RWPE2 (cell line): ENCODE data around the gene GAPDHS.

ENCODE experiments used
- ATAC-seq: fragments of 200-7000 bp; cut with Tn5 transposase; 3 replicates; pipeline ENCODE4 v1.9.1; 2021; ENCODE audit warnings: low read depth
- DNase-seq: peaks from one replicate; pipeline ENCODE4 v3.0.0-alpha.2; 2020; ENCODE audit warnings: low spot score
- H3K27ac ChIP-seq: fragments of 450-650 bp; 2 replicates; pipeline ENCODE4 v1.5.1; 2017; ENCODE audit warnings: mild to moderate bottlenecking; ENCODE audit not compliant: poor library complexity, severe bottlenecking
- H3K27me3 ChIP-seq: fragments of 250-450 bp; sonication (Bioruptor Pico); 2 replicates; pipeline ENCODE4 v1.5.1; 2021; ENCODE audit warnings: mild to moderate bottlenecking, moderate library complexity; ENCODE audit not compliant: insufficient read depth, poor library complexity, severe bottlenecking
- H3K36me3 ChIP-seq: fragments of 250-450 bp; sonication (Bioruptor Pico); 2 replicates; pipeline ENCODE4 v1.5.1; 2020; ENCODE audit warnings: low read depth, mild to moderate bottlenecking, moderate library complexity
- H3K4me1 ChIP-seq: fragments of 250-450 bp; sonication (Bioruptor Pico); 2 replicates; pipeline ENCODE4 v1.5.1; 2021; ENCODE audit warnings: mild to moderate bottlenecking, moderate library complexity; ENCODE audit not compliant: insufficient read depth, poor library complexity, severe bottlenecking
- H3K4me3 ChIP-seq: fragments of 250-450 bp; sonication (Bioruptor Pico); 2 replicates; pipeline ENCODE4 v1.5.1; 2021; ENCODE audit warnings: mild to moderate bottlenecking, moderate library complexity; ENCODE audit not compliant: severe bottlenecking
- H3K9me3 ChIP-seq: fragments of 250-450 bp; sonication (Bioruptor Pico); 2 replicates; pipeline ENCODE4 v1.5.1; 2021; ENCODE audit warnings: mild to moderate bottlenecking, moderate library complexity; ENCODE audit not compliant: severe bottlenecking
- CTCF ChIP-seq: fragments of 450-650 bp; IDR thresholded peaks from one replicate; pipeline ENCODE4 v1.5.1; 2017; ENCODE audit warnings: mild to moderate bottlenecking, moderate library complexity; ENCODE audit not compliant: poor library complexity, severe bottlenecking

Gene GAPDHS

DNA sequence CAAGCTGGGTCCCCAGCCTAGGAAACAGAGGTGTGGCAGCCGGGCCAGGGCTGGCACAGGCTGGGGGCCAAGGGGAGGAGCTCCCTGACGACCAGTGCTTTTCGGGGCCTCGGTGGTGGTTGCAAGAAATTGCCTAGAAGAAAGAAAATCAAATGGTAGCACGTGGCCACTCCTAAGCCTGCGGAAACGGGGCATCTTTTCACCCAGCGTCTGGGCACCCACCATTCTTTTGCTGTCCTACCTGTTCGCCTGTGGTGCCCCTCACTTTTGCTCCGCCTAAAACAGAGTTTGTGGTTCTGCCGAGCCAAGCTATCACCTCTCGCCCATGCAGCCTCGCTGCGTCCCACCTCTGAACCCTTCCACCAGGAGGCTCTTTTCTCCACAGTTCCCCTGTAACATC lies 35.9 kb upstream of the GAPDHS start:
- H3K36me3 ChIP-seq = peaks cover 43% of the 10 kb centered on the region
- no peak for TF ChIP-seq CTCF
- H3K27me3 ChIP-seq = peaks cover 6% of the 10 kb centered on the region
- H3K4me3 ChIP-seq = no peak overlapping the region
- H3K27ac ChIP-seq = no peak overlapping the region
- no peaks in the 10 kb centered on the region for H3K9me3 ChIP-seq
- H3K4me1 ChIP-seq = no peaks in the 10 kb centered on the region
- no peak for DNase-seq
- ATAC-seq = no peak

GRCh38 chr19:35498220-35498619 lies 35.0 kb upstream of the GAPDHS start:
- no peak overlapping the region for H3K27ac ChIP-seq
- H3K4me1 ChIP-seq = no peaks in the 10 kb centered on the region
- no peaks in the 10 kb centered on the region for H3K9me3 ChIP-seq
- TF ChIP-seq CTCF = no peak
- DNase-seq = no peak
- peaks cover 2% of the 10 kb centered on the region for H3K27me3 ChIP-seq
- peaks cover 45% of the 10 kb centered on the region for H3K36me3 ChIP-seq
- ATAC-seq = no peak
- no peak overlapping the region for H3K4me3 ChIP-seq

GRCh38 chr19:35498984-35499527 lies 34.2 kb upstream of the GAPDHS start:
- DNase-seq = no peak
- Histone ChIP-seq H3K4me1 (no peaks in the 10 kb centered on the region), H3K27me3 (no peaks in the 10 kb centered on the region), H3K27ac (no peak overlapping the region), H3K36me3 (peaks cover 52% of the 10 kb centered on the region), H3K4me3 (no peak overlapping the region), H3K9me3 (no peaks in the 10 kb centered on the region)
- ATAC-seq = no peak
- no peak for TF ChIP-seq CTCF

DNA sequence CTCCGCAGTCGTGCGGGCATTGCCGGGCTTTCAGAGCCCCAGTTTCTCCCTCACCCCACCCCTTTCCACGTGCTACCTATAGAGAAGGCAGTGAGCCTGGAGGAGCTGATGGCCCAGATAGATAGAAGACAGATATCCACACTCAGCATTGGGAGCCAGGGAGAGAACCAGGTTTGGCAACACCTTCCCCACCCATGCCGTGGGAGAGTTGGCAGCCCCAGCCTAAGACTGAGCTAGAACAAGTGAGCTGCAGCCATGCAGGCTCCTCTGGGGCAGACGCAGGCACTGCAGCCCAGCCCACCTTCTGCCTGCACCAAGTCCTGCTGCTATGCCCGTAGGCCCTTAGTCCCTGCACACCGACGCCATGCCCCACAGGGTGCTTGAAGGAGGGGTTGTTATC lies 32.6 kb upstream of the GAPDHS start:
- no peak for TF ChIP-seq CTCF

DNA sequence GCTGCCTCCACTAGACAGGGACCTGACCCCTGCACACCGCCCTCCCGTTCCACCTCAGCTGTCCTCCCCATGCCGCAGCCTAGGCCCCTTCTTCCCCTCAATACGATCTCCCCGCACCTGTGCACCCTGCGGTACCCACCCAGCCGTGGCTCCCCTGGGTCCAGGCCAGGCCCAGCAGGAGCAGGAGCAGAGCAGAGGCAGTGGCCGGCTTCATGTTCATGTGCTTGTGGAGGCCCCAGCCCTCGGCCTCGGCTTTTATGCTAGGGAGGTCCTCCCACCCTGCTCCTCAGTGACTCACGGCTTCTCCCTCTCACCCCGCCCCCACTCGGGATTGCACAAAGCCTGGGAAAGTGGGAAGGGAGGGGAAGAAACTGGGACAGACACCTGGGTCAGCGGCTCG lies 31.6 kb upstream of the GAPDHS start:
- Histone ChIP-seq H3K9me3 (no peaks in the 10 kb centered on the region), H3K27ac (no peak overlapping the region), H3K4me3 (no peak overlapping the region), H3K36me3 (peaks cover 78% of the 10 kb centered on the region), H3K4me1 (no peaks in the 10 kb centered on the region), H3K27me3 (no peaks in the 10 kb centered on the region)
- ATAC-seq (peak; percentile 56), DNase-seq (no peak)
- no peak for TF ChIP-seq CTCF

More for the DNA sequence above, 32.6 kb upstream of the GAPDHS start:
- Histone ChIP-seq H3K27ac (no peak overlapping the region), H3K4me3 (no peak overlapping the region), H3K9me3 (no peaks in the 10 kb centered on the region), H3K27me3 (no peaks in the 10 kb centered on the region), H3K4me1 (no peaks in the 10 kb centered on the region), H3K36me3 (peaks cover 67% of the 10 kb centered on the region)
- DNase-seq (no peak), ATAC-seq (no peak)
